PC-9 (cell line): Measurements from ENCODE around the gene TRIM44. TPM values are rescaled to one million over a fixed set of nuclear protein-coding genes. Genes with fewer than 3 reads are reported as not detected.

Experiments
- BruUV-seq: library from RNA; stranded (reverse); fragments of 400-500 nt; replicated peaks from 2 replicates; lab custom pipeline; 2021; lab: Mats Ljungman, UMichigan
- CTCF ChIA-PET: fragments of 300-600 bp; sonication (Branson Sonifier 250); formaldehyde crosslinking; loops from one replicate; lab custom pipeline; 2022; ENCODE audit warnings: antibody characterized with exemption; lab: Charles Lee
- POLR2A ChIA-PET: fragments of 300-600 bp; sonication (Branson Sonifier 250); formaldehyde crosslinking; loops from one replicate; lab custom pipeline; 2022; ENCODE audit warnings: antibody characterized with exemption; ENCODE audit not compliant: unreplicated experiment; lab: Charles Lee
- DNase-seq, 2 experiments: peaks; one replicate each; pipeline versions ENCODE4 v3.0.0 to v3.0.0-alpha.2; 2015 to 2022; ENCODE audit warnings: mixed read lengths in 1 of 2
- H2AFZ ChIP-seq: fragments of 200-600 bp; sonication (generic); 2 replicates; pipeline ENCODE4 v1.8.1; 2017; ENCODE audit warnings: antibody characterized with exemption
- H3F3A ChIP-seq: fragments of 200-600 bp; sonication (generic); 2 replicates; pipeline ENCODE4 v1.8.1; 2017; ENCODE audit warnings: antibody characterized with exemption, mild to moderate bottlenecking, low read depth; ENCODE audit not compliant: insufficient read depth
- H3K27ac ChIP-seq: fragments of 200-600 bp; sonication (generic); 2 replicates; pipeline ENCODE4 v1.6.1; 2016; ENCODE audit warnings: mixed run types
- H3K27me3 ChIP-seq: fragments of 200-600 bp; sonication (generic); 2 replicates; pipeline ENCODE4 v1.6.1; 2016; ENCODE audit warnings: low read depth, mixed run types; ENCODE audit not compliant: insufficient read depth
- H3K36me3 ChIP-seq: fragments of 200-600 bp; sonication (generic); 2 replicates; pipeline ENCODE4 v1.6.1; 2016; ENCODE audit warnings: low read depth, mixed run types
- H3K4me1 ChIP-seq: fragments of 200-600 bp; sonication (generic); replicated peaks from 2 replicates; pipeline ENCODE4 v1.6.1; 2016; ENCODE audit warnings: mixed run types; ENCODE audit not compliant: insufficient read depth
- H3K4me2 ChIP-seq: fragments of 200-600 bp; sonication (generic); 2 replicates; pipeline ENCODE4 v1.6.1; 2017; ENCODE audit warnings: mixed run types
- H3K4me3 ChIP-seq: fragments of 200-600 bp; sonication (generic); 2 replicates; pipeline ENCODE4 v1.6.1; 2016; ENCODE audit warnings: mixed run types
- H3K79me2 ChIP-seq: fragments of 200-600 bp; sonication (generic); 2 replicates; pipeline ENCODE4 v1.6.1; 2017; ENCODE audit warnings: low read depth, mixed run types
- H3K9me2 ChIP-seq: fragments of 200-600 bp; sonication (generic); 2 replicates; pipeline ENCODE4 v1.8.1; 2017; ENCODE audit warnings: mild to moderate bottlenecking; ENCODE audit not compliant: insufficient read depth
- H3K9me3 ChIP-seq: fragments of 200-600 bp; sonication (generic); 2 replicates; pipeline ENCODE4 v1.8.1; 2016; ENCODE audit warnings: low read depth; ENCODE audit not compliant: insufficient read depth
- H4K20me1 ChIP-seq: fragments of 200-600 bp; sonication (generic); 2 replicates; pipeline ENCODE4 v1.8.1; 2017; ENCODE audit not compliant: insufficient read depth
- CTCF ChIP-seq: fragments of 200-600 bp; sonication (generic); conservative IDR thresholded peaks from 2 replicates; pipeline ENCODE4 v1.6.1; 2017; ENCODE audit warnings: mixed run types, antibody characterized with exemption, mild to moderate bottlenecking, moderate library complexity
- EZH2 ChIP-seq: fragments of 200-600 bp; sonication (generic); IDR thresholded peaks from 2 replicates; pipeline ENCODE4 v1.8.0; 2017; ENCODE audit warnings: antibody characterized with exemption, low read depth
- intact Hi-C: fragments of 100-400 bp; cut with micrococcal nuclease; formaldehyde crosslinking; loops from one replicate; pipeline ENCODE4 v1.10.0; 2022; ENCODE audit not compliant: unreplicated experiment
- total RNA-seq: library from RNA; stranded (reverse); gene quantifications from 2 replicates; pipeline ENCODE4 v1.2.3, GENCODE V29; 2021

Gene TRIM44
- total RNA-seq, 1 experiment from 2014 or later: 100 TPM

GRCh38 chr11:35655254-35655653 lies 7.3 kb upstream of the TRIM44 start:
- BruUV-seq: no TSS peak
- ChIA-PET CTCF (no interaction called here), POLR2A (interaction anchor here (0.5 to 0.7 kb wide), 3 partner anchors 37 to 614 kb away, joined by 3 to 4 read pairs (median 4); partner anchors contain the start of gene FJX1)
- Histone ChIP-seq H3K27ac (no peak overlapping the region), H3K4me3 (no peak overlapping the region), H3K36me3 (no peaks in the 10 kb centered on the region), H3K79me2 (no peaks in the 10 kb centered on the region), H2AFZ (no peak overlapping the region), H3K4me1 (no peaks in the 10 kb centered on the region), H3K9me2 (no peaks in the 10 kb centered on the region), H3K9me3 (no peaks in the 10 kb centered on the region), H3F3A (no peaks in the 10 kb centered on the region), H3K4me2 (no peak overlapping the region), H3K27me3 (no peaks in the 10 kb centered on the region), H4K20me1 (no peaks in the 10 kb centered on the region)
- TF ChIP-seq EZH2: no peak
- TF ChIP-seq CTCF: no peak
- intact Hi-C loops: no loop called here
- no peak for DNase-seq

DNA sequence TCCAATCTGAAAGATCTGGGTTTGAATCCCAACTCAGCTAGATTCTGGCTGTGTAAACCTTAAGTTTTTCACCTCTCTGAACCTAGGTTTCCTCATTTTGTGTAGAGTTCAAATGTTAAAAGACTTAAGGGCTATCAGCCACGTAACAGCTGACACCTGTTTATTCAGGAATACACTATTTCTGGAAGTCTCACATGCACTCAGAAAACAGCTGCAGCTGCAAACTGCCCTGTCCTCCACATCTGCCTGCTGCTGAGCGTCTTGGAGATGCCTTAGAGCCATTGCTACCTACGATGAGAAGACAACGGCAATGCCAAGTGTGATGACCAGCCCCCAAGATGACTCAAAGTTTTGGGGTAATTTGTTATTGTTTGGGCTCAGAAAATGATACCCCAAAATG lies 6.7 kb upstream of the TRIM44 start:
- no peaks in the 10 kb centered on the region for H3K27me3 ChIP-seq
- DNase-seq: no peak
- intact Hi-C loops: no loop called here
- no peak overlapping the region for H3K27ac ChIP-seq
- POLR2A ChIA-PET: interaction anchor here (0.6 kb wide), 1 partner anchor 521 kb away, joined by 3 read pairs; no protein-coding TSS in a partner anchor
- no peak overlapping the region for H2AFZ ChIP-seq
- CTCF ChIA-PET: no interaction called here
- H3K4me1 ChIP-seq: peaks cover 5% of the 10 kb centered on the region; the same call in 1 of the 2 replicates
- no TSS peak for BruUV-seq
- no peaks in the 10 kb centered on the region for H3F3A ChIP-seq
- H3K4me2 ChIP-seq: no peak overlapping the region
- TF ChIP-seq CTCF: no peak
- no peak for TF ChIP-seq EZH2
- H3K4me3 ChIP-seq: no peak overlapping the region
- no peaks in the 10 kb centered on the region for H3K79me2 ChIP-seq
- H3K36me3 ChIP-seq: no peaks in the 10 kb centered on the region
- no peaks in the 10 kb centered on the region for H4K20me1 ChIP-seq
- no peaks in the 10 kb centered on the region for H3K9me2 ChIP-seq
- no peaks in the 10 kb centered on the region for H3K9me3 ChIP-seq

DNA sequence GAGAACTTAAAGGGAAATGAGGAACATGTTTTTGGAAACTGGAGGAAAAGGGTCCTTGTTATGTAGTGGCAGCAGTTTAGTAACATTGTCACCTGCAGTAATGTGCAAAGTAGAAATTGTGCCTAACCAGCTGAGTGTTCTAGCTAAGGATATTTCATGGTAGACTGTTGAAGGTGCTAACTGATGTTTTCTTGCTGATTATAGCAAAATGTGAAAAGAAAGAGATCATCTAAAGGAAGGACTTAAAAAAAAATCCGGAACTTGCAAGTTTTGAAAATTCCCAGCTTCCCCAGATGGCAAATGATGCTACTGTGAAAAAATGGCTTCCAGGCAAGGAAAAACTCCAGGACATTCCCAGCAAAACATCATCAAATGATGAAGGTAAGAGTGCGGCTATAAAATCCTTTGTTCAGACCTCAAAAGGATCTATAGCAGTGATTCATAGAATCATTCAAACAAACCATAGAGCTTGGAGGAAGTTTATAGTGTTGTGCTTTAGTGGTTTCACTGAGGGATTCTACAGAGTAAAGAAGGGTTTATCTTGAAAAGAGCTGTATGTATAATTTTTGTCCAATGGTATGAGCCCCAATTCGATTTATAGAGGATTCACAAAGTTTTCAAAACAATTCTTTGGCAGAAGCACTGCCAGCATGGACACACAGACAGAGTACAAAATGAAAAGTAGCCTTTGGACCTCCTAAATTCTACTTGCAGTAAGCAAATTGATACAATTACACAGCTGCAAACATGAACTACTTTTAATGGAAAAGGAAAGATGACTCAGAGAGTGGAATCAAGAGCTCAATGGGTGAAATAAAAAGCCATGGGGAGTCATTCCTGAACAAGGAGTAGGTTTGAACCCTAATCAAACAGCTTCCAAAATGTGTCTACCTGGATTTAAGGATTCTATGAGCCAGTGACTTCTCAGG lies 4.3 kb upstream of the TRIM44 start:
- no peak overlapping the region for H2AFZ ChIP-seq

More for the DNA sequence above, 4.3 kb upstream of the TRIM44 start:
- Histone ChIP-seq H3K36me3 (no peaks in the 10 kb centered on the region), H3K4me1 (peaks cover 16% of the 10 kb centered on the region), H3K9me3 (0 out of 2 replicates have a peak, but pooled peaks cover under 1% of the 10 kb centered on the region), H3K79me2 (peaks cover 4% of the 10 kb centered on the region), H4K20me1 (no peaks in the 10 kb centered on the region), H3F3A (peaks cover 13% of the 10 kb centered on the region), H3K27me3 (no peaks in the 10 kb centered on the region), H3K9me2 (no peaks in the 10 kb centered on the region), H3K4me3 (no peak overlapping the region), H3K4me2 (no peak overlapping the region), H3K27ac (no peak overlapping the region)
- DNase-seq: no peak
- ChIA-PET CTCF (no interaction called here), POLR2A (no interaction called here)
- intact Hi-C loops: no loop called here
- BruUV-seq: no TSS peak
- no peak for TF ChIP-seq EZH2
